Measurements from ENCODE around the gene TMEFF2.

DNA sequence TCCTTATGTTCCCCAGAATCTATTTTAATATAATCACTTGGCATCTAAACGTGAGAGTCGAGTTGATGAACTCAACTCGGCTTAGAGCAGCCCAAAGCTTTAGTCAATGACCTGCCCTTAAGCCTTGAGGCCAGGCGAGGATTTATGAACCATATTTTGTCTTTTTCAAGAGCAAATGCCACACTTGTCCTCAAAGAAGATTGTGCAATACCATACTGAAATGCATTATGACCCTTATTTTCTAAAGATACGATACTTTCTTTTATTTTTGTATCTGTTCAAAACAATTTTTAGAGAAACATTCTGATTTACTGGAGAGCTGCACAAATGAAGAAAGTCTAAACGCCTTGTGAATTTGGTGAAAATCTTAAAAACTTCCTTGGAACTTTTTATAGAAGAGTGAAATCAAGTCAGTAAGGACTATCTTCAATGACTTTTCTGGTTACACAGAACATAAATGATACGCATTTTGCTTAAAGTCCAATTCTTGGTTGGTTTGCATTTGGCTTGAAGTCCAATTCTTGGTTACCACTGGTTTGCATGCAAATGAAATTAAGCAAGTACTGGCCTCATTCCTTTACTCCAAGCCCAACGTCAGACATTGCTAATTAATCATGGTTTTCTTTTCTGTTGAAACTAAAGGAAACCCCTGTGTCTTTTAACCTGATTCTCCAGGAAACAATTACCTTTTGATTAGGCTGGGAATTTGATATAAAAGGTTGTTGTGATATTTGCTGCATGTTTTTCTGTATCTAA, 242.0 kb downstream of the TMEFF2 start:
- TF ChIP-seq RFX5 (IDR thresholded peaks at IDR 0.05; ENCODE audit: borderline replicate concordance, low read depth, low read length) (no peak), USF2 (IDR thresholded peaks at IDR 0.05; ENCODE audit: low read length) (no peak), POLR2A (IDR thresholded peaks at IDR 0.05; ENCODE audit: control extremely low read depth in 1 of 2, low read depth in 2 of 2, low read length in 2 of 2) (no peak), JUN (IDR thresholded peaks at IDR 0.05; ENCODE audit: low read depth, low read length) (no peak)

Measured in H1 (cell line).